HAP-1 (cell line): ENCODE results near the gene LSAMP.

Experiments used
- DNase-seq, 2 experiments: peaks; one replicate each; pipeline ENCODE4 v3.0.0-alpha.2; 2016 to 2020; ENCODE audit warnings: low spot score in 2 of 2
- H3K27me3 ChIP-seq: fragments of 250-450 bp; sonication (Bioruptor Pico); 2 replicates; pipeline ENCODE4 v1.5.1; 2020; ENCODE audit warnings: low read depth, mild to moderate bottlenecking, moderate library complexity
- H3K36me3 ChIP-seq: fragments of 250-450 bp; sonication (Bioruptor Pico); replicated peaks from 2 replicates; pipeline ENCODE4 v1.5.1; 2020; ENCODE audit warnings: mild to moderate bottlenecking
- H3K4me1 ChIP-seq: fragments of 250-450 bp; sonication (Bioruptor Pico); 2 replicates; pipeline ENCODE4 v1.5.1; 2020; ENCODE audit warnings: mild to moderate bottlenecking
- H3K4me3 ChIP-seq: fragments of 250-450 bp; sonication (Bioruptor Pico); 2 replicates; pipeline ENCODE4 v1.5.1; 2020; ENCODE audit warnings: mild to moderate bottlenecking, moderate library complexity
- H3K9me3 ChIP-seq: fragments of 250-450 bp; sonication (Bioruptor Pico); 2 replicates; pipeline ENCODE4 v1.5.1; 2020; ENCODE audit warnings: mild to moderate bottlenecking, moderate library complexity
- in situ Hi-C: fragments of 300-500 bp; cut with MboI; formaldehyde crosslinking; loops from 3 replicates; pipeline ENCODE4 v1.14.3; 2020; ENCODE audit warnings: low sequenced_read_pairs, inconsistent platforms, mixed read lengths

LSAMP gene

DNA sequence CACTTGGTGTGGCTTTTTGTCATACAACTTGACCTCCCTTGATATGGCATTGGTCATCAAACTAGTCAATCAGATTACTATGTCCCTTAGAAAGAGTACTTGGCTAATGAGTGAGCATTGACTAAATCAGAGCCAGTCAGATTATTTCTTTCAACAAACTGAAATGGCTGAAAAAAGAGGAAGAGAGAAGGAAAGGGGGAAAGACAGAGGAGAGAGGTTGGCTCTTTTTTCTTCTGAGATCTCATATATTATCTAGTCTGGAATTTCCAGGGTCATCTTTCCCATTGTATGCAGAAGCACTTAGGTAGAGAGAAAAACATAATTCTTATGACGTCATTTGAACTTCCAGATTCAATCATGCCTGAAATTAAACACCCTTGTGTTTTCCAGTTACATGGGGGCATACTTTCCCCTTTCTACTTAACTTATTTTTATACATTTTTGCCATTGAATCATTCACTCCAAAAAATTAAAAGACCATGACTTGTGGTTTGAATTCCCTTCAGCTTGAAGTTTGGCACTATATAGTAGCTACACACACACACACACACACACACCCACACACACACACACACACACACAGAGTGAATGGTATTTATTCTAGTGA, 387.8 kb downstream of the LSAMP start:
- in situ Hi-C loops, result no loop called here
- no peaks in the 10 kb centered on the region for H3K9me3 ChIP-seq
- H3K36me3 ChIP-seq, result no peaks in the 10 kb centered on the region
- H3K4me3 ChIP-seq, result no peak overlapping the region
- H3K27me3 ChIP-seq, result peaks cover 2% of the 10 kb centered on the region; the same call in 1 of the 2 replicates
- no peak for DNase-seq
- H3K4me1 ChIP-seq, result no peaks in the 10 kb centered on the region

DNA sequence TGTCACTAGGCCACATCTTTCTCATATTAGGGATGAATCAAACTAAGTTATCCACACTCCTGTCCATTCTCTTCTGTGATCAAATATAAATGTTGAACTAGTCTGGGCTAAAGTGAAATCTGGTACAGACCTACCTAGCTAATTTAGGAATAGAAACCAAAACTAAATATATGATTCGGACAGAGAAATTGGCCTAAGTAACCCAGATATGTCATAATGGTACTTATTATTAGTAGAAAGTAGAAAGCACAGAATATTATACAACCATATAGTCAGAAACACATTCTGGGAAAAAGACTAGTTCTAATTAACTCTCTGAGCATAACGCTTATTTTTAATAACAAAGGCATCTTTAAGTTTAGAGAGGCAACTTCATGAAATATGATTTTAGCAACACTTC, 389.0 kb downstream of the LSAMP start:
- H3K9me3 ChIP-seq, result no peaks in the 10 kb centered on the region
- H3K4me1 ChIP-seq, result no peaks in the 10 kb centered on the region
- in situ Hi-C loops, result no loop called here
- DNase-seq, result no peak
- H3K27me3 ChIP-seq, result peaks cover 2% of the 10 kb centered on the region; the same call in 1 of the 2 replicates
- H3K4me3 ChIP-seq, result no peak overlapping the region
- H3K36me3 ChIP-seq, result no peaks in the 10 kb centered on the region

DNA sequence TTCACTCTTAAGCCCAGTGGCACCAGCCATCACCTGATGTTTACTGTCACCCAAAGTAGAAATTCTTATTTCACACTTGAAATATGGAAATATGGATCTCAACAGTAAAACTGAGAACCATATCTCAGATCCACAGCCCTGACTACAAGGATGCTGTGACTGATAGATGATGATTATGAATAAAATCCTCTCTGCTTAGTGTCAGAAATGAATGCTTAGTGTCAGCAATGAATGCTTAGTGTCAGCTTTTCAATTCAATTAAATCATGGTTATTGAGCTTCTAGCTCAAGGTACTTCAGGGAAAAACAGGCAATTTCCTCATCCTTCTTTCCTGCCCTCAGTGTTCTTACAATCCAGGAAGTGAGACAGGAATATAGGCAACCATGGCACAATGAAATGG, 392.3 kb downstream of the LSAMP start:
- DNase-seq, result no peak
- Histone ChIP-seq H3K4me3 (no peak overlapping the region), H3K4me1 (no peaks in the 10 kb centered on the region), H3K27me3 (peaks cover 2% of the 10 kb centered on the region; the same call in 1 of the 2 replicates), H3K36me3 (no peaks in the 10 kb centered on the region), H3K9me3 (no peaks in the 10 kb centered on the region)
- in situ Hi-C loops, result no loop called here

DNA sequence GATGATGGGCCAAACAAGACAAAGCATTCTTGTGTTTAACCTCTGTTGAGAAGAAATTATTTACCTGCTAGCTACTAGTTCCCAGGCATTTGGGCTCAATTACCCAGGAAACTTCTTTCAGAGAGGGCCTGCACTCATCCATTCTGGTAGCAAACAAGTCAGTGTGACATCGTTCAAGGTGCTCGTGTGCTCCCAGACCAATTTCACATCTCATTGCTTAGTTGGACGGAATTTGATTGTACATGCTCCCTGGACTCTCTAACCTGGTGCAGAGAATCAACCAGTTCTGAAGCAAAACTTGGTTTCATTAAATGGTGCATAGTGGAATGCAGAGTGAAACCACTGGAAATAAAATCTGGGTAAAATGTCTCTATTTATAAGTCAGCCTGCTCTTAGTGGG, 392.7 kb downstream of the LSAMP start:
- no peaks in the 10 kb centered on the region for H3K36me3 ChIP-seq
- no peak overlapping the region for H3K4me3 ChIP-seq
- no peaks in the 10 kb centered on the region for H3K9me3 ChIP-seq
- no peak for DNase-seq
- no peaks in the 10 kb centered on the region for H3K4me1 ChIP-seq
- peaks cover 2% of the 10 kb centered on the region; the same call in 1 of the 2 replicates for H3K27me3 ChIP-seq
- in situ Hi-C loops, result no loop called here

DNA sequence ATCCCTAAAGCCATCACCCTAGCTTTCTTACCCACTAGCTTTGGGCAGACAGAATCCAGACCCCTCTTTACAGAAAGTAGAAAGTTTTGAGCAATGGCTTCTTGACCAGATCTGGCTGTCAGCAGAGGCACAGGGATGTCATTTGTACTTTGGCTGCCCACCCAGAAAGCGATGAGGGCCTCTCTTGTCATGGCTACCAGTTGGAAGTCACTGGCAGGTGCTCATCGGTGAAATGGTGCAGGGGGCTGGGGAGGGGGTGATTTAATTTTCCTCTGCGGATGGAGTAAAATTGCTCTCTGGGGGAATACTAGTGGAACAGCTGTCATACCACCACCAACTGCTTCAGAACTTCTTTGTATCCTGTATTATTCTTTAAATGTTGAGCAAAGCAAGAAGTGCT, 393.7 kb downstream of the LSAMP start:
- no peaks in the 10 kb centered on the region for H3K36me3 ChIP-seq
- H3K9me3 ChIP-seq, result no peaks in the 10 kb centered on the region
- peaks cover 2% of the 10 kb centered on the region; the same call in 1 of the 2 replicates for H3K27me3 ChIP-seq
- H3K4me3 ChIP-seq, result no peak overlapping the region
- no peaks in the 10 kb centered on the region for H3K4me1 ChIP-seq
- in situ Hi-C loops, result no loop called here
- DNase-seq, result no peak

GRCh38 chr3:116051040-116051439, 394.2 kb downstream of the LSAMP start:
- no peak overlapping the region for H3K4me3 ChIP-seq

GRCh38 chr3:116050311-116050915, 394.9 kb downstream of the LSAMP start:
- DNase-seq, result no peak
- no peak overlapping the region for H3K4me3 ChIP-seq
- no peaks in the 10 kb centered on the region for H3K36me3 ChIP-seq
- H3K4me1 ChIP-seq, result no peaks in the 10 kb centered on the region
- H3K9me3 ChIP-seq, result no peaks in the 10 kb centered on the region
- in situ Hi-C loops, result no loop called here
- no peaks in the 10 kb centered on the region; the same call in 1 of the 2 replicates for H3K27me3 ChIP-seq

More at GRCh38 chr3:116051040-116051439, 394.2 kb downstream of the LSAMP start:
- Histone ChIP-seq H3K9me3 (no peaks in the 10 kb centered on the region), H3K27me3 (no peaks in the 10 kb centered on the region; the same call in 1 of the 2 replicates), H3K36me3 (no peaks in the 10 kb centered on the region), H3K4me1 (no peaks in the 10 kb centered on the region)
- no peak for DNase-seq
- in situ Hi-C loops, result no loop called here

- no peaks in the 10 kb centered on the region for H3K9me3 ChIP-seq
- no peaks in the 10 kb centered on the region for H3K36me3 ChIP-seq
- H3K4me3 ChIP-seq, result no peak overlapping the region
- in situ Hi-C loops, result no loop called here
- H3K27me3 ChIP-seq, result no peaks in the 10 kb centered on the region
- no peaks in the 10 kb centered on the region for H3K4me1 ChIP-seq
- DNase-seq, result no peak
Measured at GRCh38 chr3:116048991-116049390, 396.3 kb downstream of the LSAMP start.

DNA sequence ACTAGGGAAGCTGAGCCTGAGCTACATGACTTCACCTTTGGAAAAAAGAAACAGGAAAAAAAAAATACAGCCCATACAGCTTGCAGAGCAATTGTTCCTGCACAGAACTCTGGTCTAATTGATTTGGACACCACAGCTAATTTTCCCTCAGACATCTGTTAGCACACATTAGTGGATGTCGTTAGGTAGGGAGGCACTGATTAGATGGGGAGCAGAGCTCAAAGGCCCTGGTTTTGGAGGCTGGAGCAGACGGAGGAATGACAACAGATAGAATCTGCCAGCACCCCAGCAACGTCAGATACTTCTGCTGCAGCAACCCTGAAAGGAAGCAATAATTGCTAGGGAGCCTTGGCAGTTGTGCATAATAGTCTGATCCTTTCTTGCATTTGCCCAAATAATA, 398.9 kb downstream of the LSAMP start:
- H3K9me3 ChIP-seq, result no peaks in the 10 kb centered on the region
- no peaks in the 10 kb centered on the region for H3K27me3 ChIP-seq
- no peak overlapping the region for H3K4me3 ChIP-seq
- DNase-seq, result no peak
- no peaks in the 10 kb centered on the region for H3K36me3 ChIP-seq
- in situ Hi-C loops, result no loop called here
- no peaks in the 10 kb centered on the region for H3K4me1 ChIP-seq

- Histone ChIP-seq H3K4me1 (no peaks in the 10 kb centered on the region), H3K9me3 (no peaks in the 10 kb centered on the region), H3K4me3 (no peak overlapping the region), H3K27me3 (no peaks in the 10 kb centered on the region), H3K36me3 (no peaks in the 10 kb centered on the region)
- DNase-seq, result no peak
- in situ Hi-C loops, result no loop called here
Measured at GRCh38 chr3:116045314-116045713, 400.0 kb downstream of the LSAMP start.

GRCh38 chr3:116040152-116040551, 405.1 kb downstream of the LSAMP start:
- Histone ChIP-seq H3K9me3 (no peaks in the 10 kb centered on the region), H3K4me1 (no peaks in the 10 kb centered on the region), H3K4me3 (no peak overlapping the region), H3K36me3 (no peaks in the 10 kb centered on the region), H3K27me3 (no peaks in the 10 kb centered on the region)
- in situ Hi-C loops, result no loop called here
- DNase-seq, result no peak

DNA sequence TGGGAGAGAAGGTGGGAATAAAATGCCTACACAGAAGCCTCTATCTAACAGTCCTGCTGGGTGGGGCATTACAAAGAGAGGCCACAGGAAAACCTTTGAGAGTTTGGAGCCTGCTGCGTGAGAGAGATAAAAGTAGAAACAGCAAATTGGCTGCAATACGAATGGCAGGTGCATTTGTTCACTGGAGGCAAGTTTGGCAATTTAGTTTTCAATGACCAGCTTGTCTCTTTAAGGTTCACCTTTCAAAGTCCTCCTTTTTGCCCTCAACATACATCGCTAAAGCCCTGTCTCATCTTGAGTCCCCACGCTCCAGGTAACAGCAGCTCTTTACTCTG, 405.7 kb downstream of the LSAMP start:
- Histone ChIP-seq H3K36me3 (no peaks in the 10 kb centered on the region), H3K4me3 (no peak overlapping the region), H3K9me3 (no peaks in the 10 kb centered on the region), H3K4me1 (no peaks in the 10 kb centered on the region), H3K27me3 (no peaks in the 10 kb centered on the region)
- in situ Hi-C loops, result no loop called here
- no peak for DNase-seq

GRCh38 chr3:116038968-116039650, 406.2 kb downstream of the LSAMP start:
- no peak for DNase-seq
- Histone ChIP-seq H3K27me3 (no peaks in the 10 kb centered on the region), H3K9me3 (no peaks in the 10 kb centered on the region), H3K4me3 (no peak overlapping the region), H3K36me3 (no peaks in the 10 kb centered on the region), H3K4me1 (0 out of 2 replicates have a peak, but pooled peaks cover 3% of the 10 kb centered on the region)
- in situ Hi-C loops, result no loop called here
